Retinal pigment epithelial cell (primary cell): Measurements from ENCODE around the gene GPATCH1.
A peak's percentile ranks its signal among the peaks of the same experiment; 100 is the strongest.
"Not testable (repeated sequence)": the region's sequence is repeated elsewhere in the genome, so short reads cannot be mapped to it uniquely, and the experiment has no call there.

Source experiments
- DNase-seq: peaks from one replicate; pipeline ENCODE4 v3.0.0-alpha.2; 2010; ENCODE audit warnings: low read depth
- H3K4me3 ChIP-seq: 2 replicates; pipeline ENCODE4 v1.5.1; 2011; ENCODE audit warnings: mild to moderate bottlenecking, low read length, control low read depth, moderate library complexity
- TF ChIP-seq, protein P1 (sequence below): conservative IDR thresholded peaks from 2 replicates; pipeline ENCODE4 v1.5.1; 2011; ENCODE audit warnings: low read depth, low read length, control low read depth, inconsistent platforms

Gene GPATCH1

DNA sequence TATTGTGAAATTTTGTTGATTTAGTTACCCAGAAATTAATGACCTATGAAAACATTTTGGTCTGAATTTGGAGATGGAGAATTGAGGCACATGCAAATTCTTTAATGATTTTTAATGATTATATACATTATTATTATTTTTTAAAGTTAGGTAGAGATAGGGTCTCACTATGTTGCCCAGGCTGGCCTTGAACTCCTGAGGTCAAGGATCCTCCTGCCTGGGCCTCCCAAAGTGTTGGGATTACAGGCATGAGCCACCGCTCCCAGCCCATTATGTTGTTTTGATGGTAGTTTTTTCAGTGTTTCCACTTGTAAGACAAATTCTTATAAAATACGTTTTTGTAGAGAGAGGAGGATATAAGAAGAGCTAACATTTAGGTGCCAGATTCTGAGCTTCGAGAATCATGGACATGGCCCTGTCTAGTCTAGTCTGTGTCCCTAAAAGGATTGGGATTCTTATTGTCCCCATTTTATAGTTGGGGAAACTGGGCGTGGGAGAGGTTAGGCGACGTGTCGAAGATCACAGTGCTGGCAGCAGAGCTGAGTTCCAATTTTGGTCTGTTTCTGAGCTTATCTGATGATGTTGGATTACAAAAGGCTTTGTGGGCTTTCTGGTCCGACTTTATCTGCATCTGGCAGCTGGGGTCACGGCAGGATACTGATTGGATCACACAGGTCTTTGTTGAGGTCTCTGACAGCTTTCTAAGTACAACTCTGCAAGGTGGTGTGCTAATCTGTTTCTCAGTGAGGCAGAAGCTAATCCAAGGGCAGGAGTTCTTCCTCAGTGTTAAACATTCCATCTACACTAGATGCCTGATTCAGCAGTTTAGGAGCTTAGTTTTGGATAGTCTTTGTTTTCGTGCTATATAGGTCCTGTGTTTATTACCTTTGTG is 43.5 kb downstream of the GPATCH1 start:
- TF ChIP-seq, protein P1, sequence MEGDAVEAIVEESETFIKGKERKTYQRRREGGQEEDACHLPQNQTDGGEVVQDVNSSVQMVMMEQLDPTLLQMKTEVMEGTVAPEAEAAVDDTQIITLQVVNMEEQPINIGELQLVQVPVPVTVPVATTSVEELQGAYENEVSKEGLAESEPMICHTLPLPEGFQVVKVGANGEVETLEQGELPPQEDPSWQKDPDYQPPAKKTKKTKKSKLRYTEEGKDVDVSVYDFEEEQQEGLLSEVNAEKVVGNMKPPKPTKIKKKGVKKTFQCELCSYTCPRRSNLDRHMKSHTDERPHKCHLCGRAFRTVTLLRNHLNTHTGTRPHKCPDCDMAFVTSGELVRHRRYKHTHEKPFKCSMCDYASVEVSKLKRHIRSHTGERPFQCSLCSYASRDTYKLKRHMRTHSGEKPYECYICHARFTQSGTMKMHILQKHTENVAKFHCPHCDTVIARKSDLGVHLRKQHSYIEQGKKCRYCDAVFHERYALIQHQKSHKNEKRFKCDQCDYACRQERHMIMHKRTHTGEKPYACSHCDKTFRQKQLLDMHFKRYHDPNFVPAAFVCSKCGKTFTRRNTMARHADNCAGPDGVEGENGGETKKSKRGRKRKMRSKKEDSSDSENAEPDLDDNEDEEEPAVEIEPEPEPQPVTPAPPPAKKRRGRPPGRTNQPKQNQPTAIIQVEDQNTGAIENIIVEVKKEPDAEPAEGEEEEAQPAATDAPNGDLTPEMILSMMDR = no peak
- no peak overlapping the region for H3K4me3 ChIP-seq
- DNase-seq = peak; percentile 34

DNA sequence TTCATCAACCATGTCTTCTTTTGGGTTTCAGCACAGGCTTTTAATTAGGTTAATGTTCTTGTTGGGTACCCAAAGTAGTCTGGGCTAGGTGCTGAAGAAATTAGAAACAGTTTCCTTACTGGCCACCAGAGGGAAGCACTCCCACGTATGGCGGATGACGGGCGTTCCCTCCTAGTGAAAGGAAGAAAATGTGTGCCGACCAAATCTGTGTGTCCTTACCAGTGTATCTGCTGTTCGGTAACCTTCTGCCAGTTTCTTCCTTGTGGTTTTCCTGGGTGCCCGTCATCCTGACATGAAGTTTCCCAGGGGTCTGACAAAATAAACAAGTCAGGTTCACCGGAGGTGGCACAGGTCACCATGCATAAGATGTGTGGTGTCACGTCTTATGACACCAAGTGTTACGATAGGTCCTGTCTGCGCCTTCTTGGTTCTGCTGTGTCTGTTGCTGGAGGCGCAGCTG is 45.0 kb downstream of the GPATCH1 start:
- peak; percentile 12 for DNase-seq
- TF ChIP-seq, protein P1 = peak; percentile 89
- H3K4me3 ChIP-seq = no peak overlapping the region

DNA sequence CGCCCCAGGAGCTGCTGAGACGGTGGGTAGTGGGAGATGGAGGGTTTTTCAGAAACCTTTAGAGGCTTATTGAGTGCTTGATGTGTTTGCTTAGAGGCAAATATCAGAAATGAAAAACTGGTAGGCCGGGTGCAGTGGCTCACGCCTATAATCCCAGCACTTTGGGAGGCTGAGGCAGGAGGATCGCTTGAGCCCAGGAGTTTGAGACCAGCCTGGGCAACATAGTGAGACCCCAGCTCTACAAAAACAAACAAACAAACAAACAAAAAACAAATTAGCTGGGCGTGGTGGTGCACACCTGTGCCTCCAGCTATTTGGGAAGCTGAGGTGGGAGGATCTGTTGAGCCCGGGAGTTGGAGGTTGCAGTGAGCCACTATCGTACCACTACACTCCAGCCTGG is 45.7 kb downstream of the GPATCH1 start:
- H3K4me3 ChIP-seq, DNase-seq: not testable (repeated sequence)

DNA sequence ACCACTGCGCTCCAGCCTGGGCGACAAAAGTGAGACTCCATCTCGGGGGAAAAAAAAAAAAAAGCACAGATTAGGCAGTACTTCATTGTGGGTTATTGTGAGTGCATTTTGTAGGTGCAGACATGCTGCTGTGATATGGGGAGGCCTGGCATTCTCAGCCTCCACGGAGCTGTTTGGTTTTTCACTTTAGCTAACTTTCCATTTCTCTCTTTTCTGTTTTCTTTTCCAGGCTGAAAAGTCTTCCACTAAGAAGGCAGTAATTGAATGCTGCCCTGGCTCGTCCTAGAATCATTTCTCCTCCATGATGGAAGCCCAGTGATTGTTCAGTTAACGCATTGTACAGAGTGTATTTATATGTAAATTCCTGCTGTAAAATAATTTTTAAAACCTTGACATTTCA is 48.9 kb downstream of the GPATCH1 start:
- TF ChIP-seq, protein P1 = no peak
- no peak for DNase-seq
- no peak overlapping the region for H3K4me3 ChIP-seq

DNA sequence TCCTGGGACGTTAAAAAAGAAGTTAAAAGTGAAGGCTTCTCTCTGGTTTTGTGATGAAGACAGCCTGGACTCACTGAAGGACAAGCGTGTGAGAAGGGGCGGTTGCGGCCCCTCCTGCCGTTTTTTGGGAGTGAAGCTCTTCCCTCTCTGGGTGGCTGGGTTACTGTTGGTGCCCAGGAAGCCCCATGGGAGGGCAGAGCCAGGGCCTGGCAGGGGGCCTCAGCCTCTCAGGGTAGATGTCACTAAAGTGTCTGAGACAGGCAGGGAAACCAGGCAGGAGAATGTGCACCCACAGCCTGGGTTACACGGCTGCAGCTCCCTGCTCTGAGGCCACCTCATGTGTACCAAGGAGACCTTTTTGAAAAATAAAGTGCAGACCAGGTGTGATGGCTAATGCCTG is 49.5 kb downstream of the GPATCH1 start:
- DNase-seq = no peak
- TF ChIP-seq, protein P1 = no peak
- no peak overlapping the region for H3K4me3 ChIP-seq

DNA sequence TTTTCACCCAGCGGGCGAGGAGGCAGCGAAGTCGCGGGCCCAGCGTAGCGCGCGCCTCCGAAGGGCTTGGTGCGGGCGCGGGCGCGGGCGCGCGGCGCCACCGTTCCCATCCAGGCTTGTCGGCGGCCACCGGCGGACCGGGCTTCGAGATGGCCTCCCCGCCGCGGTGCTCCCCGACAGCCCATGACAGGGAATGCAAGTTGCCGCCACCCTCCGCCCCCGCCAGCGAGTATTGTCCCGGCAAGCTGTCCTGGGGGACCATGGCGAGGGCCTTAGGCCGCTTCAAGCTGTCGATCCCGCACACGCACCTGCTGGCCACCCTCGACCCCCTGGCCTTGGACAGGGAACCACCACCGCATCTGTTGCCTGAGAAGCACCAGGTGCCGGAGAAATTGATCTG is 51.0 kb downstream of the GPATCH1 start, which contains the start of gene WDR88:
Gene WDR88, plus strand, starts transcription at position 94 of the 400 bp plus-strand sequence. Its CDS starts 56 bp downstream, at position 150.
- TF ChIP-seq, protein P1 = no peak
- no peak within 1 kb of the TSS for H3K4me3 ChIP-seq
- DNase-seq = no peak

DNA sequence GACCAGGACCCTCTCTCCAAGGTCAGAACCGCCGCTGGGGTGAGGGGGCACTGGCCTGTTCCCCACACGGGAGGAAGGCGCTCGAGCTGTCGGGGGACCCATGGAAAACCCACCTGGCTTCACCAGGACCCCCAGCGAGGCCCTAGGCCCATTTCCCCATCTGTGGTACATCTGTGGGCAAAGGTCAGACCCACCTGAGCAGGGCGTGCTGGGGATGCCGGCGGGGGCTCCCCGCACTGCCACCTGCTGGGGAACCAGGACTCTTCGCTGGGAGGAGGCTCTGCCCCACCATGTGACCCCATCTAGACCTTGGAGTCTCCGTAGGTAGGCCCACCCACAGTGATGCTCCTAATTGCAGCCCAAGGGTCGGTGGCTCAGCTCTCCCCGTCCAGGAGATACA is 51.4 kb downstream of the GPATCH1 start:
- TF ChIP-seq, protein P1 = peak; percentile 50
- H3K4me3 ChIP-seq = no peak overlapping the region
- DNase-seq = no peak
